GM03348 (cell line): ENCODE measurements around the gene S100A4.
"Not testable (repeated sequence)": the region's sequence is repeated elsewhere in the genome, so short reads cannot be mapped to it uniquely, and the experiment has no call there.

ENCODE experiments used
- DNase-seq: peaks from one replicate; pipeline ENCODE4 v3.0.0; 2012; ENCODE audit warnings: low spot score

Gene S100A4

DNA sequence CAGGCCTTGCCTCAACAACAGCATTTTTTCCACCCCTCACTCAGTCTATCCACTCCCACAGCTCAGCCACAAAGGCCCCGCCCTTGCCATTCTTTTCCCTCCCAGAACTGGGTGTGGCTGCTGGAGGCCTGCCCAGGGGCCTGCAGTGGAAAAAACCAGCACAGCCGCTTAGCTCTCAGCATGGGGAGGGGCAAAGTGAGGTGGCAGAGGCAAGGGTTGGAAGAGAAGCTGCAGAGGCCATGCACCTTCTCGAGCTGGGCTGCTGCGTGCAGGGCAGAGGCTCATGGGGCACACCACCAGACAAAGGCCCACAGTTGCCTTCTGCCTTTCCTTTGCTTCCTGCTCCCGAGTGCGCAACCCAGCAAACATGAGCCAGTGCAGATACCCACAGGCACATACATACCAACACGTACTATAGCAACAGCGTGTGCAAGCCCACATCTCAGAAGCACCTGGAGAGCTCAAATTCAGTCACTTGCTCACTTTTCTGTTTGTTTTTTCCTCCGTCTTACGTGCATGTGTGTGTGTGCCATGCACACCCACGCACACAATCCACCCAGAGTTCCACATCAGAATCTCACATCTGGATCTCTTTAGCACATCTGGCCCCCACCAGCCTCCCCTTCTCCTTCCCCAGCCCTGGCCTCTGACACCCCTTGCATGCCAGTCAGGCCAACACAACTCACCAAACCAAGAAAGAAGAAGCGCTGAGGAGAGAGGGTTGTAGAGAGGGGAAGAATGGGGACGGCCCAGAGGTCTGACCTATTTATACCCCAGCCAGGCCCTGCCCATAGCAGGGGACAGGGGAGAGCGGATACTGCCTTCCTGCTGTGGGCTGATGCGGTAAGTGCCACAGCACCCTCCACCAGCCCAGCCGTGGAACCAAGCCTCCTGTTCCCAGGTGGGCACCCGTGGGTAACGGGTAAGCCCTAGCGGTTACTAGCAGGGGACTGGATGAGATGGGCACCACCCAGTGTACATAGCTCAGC is at the start of gene S100A4:
S100A4 (minus strand) TSS at position 740 of the 989 bp plus-strand sequence. CDS start 1,012 bp downstream, outside the sequence.
- peak; percentile 92 for DNase-seq

DNA sequence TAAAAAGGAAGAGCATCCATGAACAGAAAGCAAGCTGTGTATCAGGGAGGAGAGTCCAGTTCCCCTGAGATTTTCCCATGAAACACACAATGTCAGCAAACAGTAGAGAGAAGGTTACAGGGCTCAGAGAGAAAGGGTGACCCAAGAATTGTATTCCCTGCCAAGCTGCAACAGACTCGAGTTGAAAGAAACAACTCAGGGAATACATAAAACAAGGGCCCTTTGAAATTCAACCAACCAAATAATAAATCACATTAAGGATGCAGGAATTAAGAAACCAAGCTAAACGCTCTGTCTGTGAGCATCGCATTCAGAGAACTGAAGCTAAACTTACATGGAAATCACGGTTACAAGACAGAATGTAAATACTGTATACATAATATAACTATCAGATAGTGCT is 47.1 kb upstream of the S100A4 start:
- no peak for DNase-seq

DNA sequence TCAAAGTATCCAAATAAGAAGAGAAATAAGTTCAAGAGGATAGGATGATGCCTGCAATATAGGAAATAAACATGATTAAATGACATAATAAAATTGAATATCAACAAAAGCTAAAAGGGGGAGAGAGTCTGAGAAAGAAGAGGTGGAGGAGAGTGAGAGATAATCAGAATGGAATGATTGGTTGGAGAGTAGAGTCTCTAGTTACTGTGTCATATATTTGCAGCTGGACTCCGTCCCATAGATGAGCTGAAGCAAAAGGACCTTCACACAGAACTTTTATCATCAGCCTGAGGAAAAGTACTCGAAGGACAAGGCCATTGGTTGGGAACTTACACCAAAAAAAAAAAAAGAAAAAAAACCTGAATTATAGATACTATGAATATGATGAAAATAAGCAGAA is 42.9 kb upstream of the S100A4 start:
- no peak for DNase-seq

DNA sequence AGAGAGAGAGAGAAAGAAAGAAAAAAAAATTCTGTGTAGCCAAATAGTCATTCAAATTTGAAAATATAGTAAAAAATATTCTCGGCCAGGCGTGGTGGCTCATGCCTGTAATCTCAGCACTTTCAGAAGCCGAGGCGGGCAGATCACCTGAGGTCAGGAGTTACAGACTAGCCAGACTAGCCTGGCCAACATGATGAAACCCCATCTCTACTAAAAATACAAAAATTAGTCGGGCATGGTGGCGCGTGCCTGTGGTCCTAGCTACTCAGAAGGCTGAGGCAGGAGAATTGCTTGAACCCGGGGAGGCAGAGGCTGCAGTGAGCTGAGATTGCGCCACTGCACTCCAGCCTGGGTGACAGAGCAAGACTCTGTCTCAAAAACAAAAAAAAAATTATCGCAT is 42.4 kb upstream of the S100A4 start:
- DNase-seq: not testable (repeated sequence)

DNA sequence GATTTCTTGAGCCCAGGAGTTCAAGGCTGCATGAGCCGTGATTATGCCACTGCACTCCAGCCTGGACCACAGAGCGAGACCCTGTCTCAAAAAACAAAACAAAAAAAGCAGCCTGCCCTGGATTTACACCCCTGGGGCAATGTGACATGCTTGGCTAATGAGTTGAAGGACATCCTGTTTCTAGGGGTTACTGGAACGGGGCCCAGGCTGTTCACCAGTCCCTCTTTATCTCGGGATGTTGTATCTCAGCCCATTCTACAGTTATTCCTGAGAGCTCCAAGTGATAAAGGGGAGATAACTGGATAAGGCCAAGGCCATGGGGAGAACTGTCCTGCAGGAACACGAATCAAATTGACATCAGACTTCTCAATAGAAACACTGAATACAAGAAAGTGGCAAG is 41.7 kb upstream of the S100A4 start:
- no peak for DNase-seq

DNA sequence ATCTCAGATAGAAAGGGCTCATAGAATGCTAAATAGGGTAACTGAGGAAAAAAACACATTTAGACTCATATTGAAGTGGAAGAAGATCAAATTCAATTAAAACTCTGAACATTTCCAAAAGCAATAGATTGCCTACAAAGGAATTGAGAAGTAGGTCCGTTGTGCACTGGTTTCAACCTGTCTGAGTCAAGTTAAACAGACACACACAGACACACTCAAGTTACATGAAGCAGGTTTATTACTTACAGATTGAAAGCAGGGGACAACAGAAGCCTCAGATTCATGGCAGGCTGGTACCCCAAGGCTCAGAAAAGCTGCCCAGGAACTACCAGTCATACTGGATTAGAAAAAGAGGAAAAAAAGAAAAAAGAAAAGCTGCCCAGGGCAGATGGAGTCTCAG is 40.7 kb upstream of the S100A4 start:
- DNase-seq: no peak

DNA sequence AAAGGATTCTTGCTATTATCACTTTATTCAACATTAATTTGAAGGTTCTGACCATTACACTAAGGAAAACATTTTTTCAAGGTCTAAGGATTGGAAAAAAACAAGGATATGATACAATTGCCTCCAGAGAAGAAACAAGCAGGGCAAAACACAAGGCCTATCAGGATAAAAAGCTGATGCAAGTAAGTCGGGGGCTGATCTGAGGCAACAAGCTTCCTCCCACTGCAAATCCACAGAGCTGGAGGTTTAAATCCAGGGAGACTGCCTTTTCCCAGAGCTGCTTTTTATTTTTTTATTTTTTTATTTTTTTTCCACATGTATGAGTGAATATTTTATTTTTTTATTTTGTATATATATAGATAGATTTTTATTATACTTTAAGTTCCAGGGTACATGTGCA is 39.4 kb upstream of the S100A4 start:
- no peak for DNase-seq

DNA sequence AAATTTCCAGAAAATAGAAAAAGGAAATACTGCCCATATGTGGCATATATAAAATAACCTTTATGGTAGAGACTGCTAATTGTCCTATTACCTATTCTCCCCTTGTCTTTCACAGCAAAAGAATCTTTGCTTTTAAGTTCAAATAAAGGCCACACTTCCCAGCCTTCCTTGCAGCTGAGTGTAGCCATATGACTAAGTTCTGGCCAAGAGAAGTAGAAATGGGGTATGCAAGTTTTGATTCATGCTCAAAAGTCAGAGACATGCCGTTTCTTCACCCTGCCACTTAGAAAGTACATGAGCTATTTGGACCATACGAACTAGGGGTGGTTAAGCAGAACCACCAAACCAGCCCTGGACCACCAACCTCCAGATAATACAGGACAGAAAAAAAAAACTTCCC is 38.4 kb upstream of the S100A4 start:
- no peak for DNase-seq

DNA sequence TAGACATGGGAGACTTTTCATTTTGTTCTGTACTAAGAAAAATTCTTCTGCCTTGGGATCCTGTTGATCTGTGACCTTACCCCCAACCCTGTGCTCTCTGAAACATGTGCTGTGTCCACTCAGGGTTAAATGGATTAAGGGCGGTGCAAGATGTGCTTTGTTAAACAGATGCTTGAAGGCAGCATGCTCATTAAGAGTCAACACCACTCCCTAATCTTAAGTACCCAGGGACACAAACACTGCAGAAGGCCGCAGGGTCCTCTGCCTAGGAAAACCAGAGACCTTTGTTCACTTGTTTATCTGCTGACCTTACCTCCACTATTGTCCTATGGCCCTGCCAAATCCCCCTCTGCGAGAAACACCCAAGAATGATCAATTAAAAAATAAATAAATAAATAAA is 37.9 kb upstream of the S100A4 start:
- DNase-seq: not testable (repeated sequence)

DNA sequence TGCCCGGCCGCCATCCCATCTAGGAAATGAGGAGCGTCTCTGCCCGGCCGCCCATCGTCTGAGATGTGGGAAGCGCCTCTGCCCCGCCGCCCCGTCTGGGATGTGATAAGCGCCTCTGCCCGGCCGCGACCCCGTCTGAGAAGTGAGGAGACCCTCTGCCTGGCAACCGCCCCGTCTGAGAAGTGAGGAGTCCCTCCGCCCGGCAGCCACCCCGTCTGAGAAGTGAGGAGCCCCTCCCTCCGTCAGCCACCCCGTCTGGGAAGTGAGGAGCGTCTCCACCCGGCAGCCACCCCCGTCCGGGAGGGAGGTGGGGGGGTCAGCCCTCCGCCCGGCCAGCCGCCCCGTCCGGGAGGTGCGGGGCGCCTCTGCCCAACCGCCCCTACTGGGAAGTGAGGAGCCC is 37.2 kb upstream of the S100A4 start:
- not testable (repeated sequence) for DNase-seq

DNA sequence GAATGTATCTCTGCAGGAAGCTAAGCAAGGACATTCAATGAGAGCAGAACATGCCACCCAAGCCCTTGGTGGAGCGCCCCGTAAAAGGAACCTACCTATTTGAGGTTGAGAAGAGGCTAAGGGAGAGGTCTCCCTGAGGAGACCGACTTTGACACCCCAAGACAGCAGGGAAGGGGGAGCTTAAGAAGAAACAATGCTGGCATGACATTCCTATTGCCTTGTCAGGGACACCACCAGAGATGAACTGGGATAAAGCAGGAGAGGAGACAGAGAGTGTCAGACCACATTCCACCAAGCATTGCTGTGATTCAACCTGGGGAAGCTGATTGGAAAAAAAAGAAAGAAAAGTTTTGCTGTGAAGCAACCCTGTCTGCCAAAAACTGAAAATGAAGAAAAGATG is 33.3 kb upstream of the S100A4 start:
- DNase-seq: peak; percentile 23

DNA sequence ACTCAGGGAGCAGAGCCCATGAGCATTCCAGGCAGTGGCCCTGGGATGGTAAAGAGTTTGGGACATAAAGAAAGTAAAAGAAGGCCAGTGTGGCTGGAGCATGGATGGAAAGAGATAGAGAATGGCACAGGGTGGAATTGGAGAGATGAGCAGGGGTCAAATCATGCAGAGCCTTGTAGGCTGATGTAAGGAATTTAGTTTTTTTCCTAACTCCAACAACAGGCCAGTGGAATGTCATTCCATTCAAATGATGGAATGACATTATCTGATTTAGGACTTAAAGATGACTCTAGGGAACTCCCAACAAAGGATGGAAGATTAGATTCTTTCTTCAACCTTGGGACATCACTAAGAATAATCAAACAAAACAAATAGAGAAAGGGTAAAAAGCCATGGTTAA is 32.9 kb upstream of the S100A4 start:
- DNase-seq: peak; percentile 56

DNA sequence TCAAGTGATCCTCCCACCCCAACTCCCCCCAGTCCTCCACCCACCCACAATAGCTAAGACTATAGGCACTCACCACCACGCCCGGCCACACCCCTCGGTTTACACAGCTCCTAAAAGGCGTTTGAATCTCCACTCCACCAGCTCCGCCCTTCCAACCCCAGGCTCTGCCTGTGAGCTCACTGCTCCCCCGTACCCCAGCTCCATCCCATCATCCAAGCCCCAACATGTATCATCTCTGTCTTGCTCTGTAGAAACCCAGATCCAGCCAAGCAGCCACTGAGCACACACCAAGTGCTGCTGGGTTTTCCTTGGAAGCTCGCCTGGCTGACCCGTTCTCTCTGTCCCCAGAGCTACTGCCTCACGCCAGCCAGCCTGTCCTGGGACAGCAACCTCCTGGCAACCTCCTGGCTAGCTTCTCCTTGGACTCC is 32.0 kb upstream of the S100A4 start:
- no peak for DNase-seq

DNA sequence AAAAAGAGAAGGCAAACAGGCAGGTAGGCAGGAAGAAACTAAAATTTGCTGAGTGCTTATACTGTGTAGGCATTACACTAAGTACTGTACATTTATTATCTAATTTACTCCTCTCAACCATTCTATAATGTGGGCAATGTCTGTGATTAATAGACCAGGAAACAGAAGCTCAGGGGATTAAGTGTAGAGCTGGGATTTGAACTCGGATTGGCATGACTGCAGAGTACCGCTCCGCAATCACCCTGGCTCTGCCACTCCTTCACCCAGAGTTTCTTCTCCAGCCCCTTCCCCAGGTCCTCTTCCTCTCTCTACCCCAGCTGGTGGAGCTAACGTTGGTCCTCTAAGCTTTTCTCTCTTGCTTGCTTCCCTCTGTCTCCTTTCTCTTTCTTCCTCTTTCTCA is 31.5 kb upstream of the S100A4 start:
- DNase-seq: no peak

DNA sequence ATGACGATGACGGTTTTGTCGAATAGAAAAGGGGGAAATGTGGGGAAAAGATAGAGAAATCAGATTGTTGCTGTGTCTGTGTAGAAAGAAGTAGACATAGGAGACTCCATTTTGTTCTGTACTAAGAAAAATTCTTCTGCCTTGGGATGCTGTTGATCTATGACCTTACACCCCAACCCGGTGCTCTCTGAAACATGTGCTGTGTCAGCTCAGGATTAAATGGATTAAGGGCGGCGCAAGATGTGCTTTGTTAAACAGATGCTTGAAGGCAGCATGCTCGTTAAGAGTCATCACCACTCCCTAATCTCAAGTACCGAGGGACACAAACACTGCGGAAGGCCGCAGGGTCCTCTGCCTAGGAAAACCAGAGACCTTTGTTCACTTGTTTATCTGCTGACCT is 29.9 kb upstream of the S100A4 start:
- not testable (repeated sequence) for DNase-seq

DNA sequence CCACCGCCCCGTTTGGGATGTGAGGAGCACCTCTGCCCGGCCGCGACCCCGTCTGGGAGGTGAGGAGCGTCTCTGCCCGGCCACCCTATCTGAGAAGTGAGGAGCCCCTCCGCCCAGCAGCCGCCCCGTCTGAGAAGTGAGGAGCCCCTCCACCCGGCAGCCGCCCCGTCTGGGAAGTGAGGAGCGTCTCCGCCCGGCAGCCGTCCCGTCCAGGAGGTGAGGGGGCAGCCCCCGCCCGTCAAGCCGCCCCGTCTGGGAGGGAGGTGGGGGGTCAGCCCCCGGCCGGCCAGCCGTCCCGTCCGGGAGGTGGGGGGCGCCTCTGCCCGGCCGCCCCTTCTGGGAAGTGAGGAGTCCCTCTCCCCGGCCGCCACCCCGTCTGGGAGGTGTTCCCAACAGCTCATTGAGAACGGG is 29.5 kb upstream of the S100A4 start:
- not testable (repeated sequence) for DNase-seq

DNA sequence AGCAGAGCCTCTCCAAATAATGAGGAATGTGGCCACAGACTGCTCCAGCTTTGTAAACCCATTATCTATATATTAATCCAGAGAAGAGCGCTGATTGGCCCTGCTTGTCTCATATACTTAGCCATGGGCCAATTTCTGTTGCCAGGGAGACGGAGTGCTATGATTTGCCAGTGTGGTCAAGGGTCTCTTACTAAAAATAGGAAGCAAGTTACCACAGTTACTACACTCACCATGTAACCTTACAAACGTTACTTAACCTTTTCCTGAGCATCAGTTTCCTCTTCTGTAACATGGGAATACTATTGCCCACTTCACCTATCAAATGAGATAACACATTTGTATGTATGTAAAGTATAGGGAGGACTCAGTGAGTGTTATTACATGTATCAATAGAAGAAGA is 27.7 kb upstream of the S100A4 start:
- DNase-seq: no peak

DNA sequence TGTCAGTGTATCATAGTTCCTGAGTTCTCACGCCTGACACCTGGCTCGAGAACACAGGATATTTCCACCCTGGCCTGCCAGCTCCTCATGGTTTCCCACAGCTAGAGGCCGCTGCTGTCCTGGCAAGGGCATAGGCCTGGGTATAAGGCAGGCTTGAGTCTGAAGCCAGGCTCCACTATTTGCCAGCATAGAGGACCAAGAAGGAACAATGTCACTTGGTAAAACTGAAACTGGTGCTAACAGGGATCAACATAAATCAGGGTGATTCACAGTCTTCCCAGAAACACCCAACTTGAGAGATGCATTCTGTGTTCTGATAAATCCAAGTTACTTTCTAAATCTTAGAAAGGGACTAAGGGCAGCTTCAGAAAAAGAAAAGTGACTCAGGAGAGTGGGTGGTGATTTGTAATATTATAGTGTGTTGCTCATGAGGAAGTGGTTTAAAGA is 27.0 kb upstream of the S100A4 start:
- peak; percentile 84 for DNase-seq

DNA sequence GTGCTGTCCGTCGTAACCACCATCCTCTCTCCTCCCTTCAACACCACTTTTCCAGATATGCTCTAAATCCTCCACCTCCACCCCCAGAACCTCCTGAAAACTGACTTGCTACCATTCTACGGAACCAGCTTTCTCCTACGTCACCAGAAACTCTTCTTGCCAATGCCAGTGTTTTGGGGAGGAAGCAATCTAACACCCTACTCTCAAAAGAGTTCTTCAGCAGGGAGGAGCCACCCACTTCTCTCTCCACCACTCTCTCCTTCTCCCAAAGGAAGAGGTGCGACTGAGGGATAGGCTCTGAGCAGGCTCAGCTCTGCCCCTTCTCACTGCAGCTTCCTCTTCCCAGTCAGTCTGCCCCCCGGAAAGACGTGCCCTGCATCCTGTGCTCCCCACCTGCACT is 26.1 kb upstream of the S100A4 start:
- DNase-seq: no peak

DNA sequence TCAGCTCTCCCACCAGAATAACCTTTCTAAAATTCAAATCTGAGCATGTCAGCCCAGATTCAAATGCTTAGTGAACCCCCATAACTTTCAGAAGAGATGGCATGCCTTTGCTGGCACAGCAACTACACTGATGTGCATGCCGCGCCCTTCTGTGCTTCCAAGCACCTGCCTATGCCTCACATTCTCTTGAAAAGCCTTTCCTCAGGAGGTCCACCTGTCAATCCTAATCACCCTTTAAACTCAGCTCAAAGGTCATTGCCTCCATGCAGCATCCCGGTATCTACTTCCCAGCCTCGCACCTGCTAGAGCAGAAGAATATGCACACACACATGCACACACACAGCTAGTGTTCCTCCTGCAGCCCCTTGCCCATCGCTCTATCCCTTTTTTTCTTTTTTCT is 25.3 kb upstream of the S100A4 start:
- no peak for DNase-seq

DNA sequence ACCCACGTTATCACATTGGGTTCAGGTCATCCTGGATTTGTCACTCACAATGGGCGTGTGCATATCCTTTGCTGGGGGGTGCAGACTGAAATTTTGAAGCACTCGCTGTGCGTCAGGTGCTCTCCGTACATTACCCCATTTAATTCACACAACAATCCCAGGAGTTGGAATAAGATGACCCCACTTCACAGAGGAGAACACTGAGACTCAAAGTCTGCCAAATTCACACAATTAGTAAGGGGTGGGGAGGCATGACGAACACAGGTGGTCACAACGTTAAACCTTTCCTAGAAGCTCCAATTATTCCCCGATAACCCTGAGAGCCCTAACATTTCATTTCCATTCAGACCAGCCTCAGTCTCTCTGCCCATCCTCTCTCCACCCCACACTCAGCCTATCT is 23.9 kb upstream of the S100A4 start:
- no peak for DNase-seq

DNA sequence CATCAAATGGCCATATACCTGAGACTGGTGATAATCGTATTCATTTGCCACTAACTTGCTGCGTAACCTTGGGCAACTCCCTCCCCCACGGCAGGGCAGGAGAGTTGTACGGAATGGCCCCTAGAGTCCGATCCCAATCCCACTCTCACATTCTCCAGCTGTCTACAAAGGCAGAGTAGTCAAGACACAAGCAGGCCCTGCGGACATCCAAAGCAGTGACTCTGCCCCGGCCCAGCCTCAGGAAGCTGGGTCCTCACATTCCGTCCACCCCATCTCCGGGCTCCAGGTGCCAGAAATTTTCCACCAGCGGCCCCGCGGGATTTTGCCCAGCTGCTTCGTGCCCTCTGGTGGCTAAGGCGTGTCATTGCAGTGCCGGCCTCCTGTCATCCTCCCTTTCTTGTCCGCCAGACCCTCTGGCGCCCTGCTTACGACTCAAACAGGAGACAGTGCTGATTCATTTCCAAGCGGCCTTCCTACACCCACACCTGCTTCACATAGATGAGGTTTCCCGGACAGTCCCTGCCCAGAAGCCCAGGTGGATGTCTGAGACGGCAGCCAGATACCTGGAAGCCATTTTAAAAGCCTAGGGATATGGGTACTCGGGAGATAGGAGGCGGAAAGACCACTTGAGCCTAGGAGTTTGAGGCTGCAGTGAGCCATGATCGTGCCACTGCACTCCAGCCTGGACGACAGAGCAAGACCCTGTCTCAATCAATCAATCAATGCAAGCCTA is 22.9 kb upstream of the S100A4 start:
- DNase-seq: peak; percentile 93
